ENCODE measurements around the gene ACTN3. TPM values are rescaled to one million over a fixed set of nuclear protein-coding genes. Genes with fewer than 3 reads are reported as not detected.

The ACTN3 gene
- total RNA-seq, 1 donor from 2014 or later: not detected

GRCh38 chr11:66562907-66563583, 16.3 kb downstream of the ACTN3 start:
- FAIRE-seq (no peak), DNase-seq (ENCODE audit: low read depth) (no peak)
- TF ChIP-seq CTCF (IDR thresholded peaks at IDR 0.05; ENCODE audit: insufficient read depth, low read length, severe bottlenecking): no peak
- Histone ChIP-seq H3K4me3 (ENCODE audit: low read depth, low read length) (no peak overlapping the region), H3K36me3 (ENCODE audit: control insufficient read depth, insufficient read depth, low read length) (no peaks in the 10 kb centered on the region), H3K27me3 (ENCODE audit: control insufficient read depth, insufficient read depth, low read length) (peaks cover 8% of the 10 kb centered on the region)

- H3K4me3 ChIP-seq (ENCODE audit: low read depth, low read length): no peak overlapping the region
These were observed 17.1 kb downstream of the ACTN3 start for GRCh38 chr11:66563832-66564231.

GRCh38 chr11:66564538-66564937, 17.8 kb downstream of the ACTN3 start:
- Histone ChIP-seq H3K27me3 (ENCODE audit: control insufficient read depth, insufficient read depth, low read length) (peaks cover 8% of the 10 kb centered on the region), H3K4me3 (ENCODE audit: low read depth, low read length) (no peak overlapping the region), H3K36me3 (ENCODE audit: control insufficient read depth, insufficient read depth, low read length) (no peaks in the 10 kb centered on the region)
- DNase-seq (ENCODE audit: low read depth) (no peak), FAIRE-seq (no peak)
- TF ChIP-seq CTCF (IDR thresholded peaks at IDR 0.05; ENCODE audit: insufficient read depth, low read length, severe bottlenecking): no peak

More at GRCh38 chr11:66563832-66564231, 17.1 kb downstream of the ACTN3 start:
- no peaks in the 10 kb centered on the region for H3K36me3 ChIP-seq (ENCODE audit: control insufficient read depth, insufficient read depth, low read length)
- no peak for TF ChIP-seq CTCF (IDR thresholded peaks at IDR 0.05; ENCODE audit: insufficient read depth, low read length, severe bottlenecking)
- H3K27me3 ChIP-seq (ENCODE audit: control insufficient read depth, insufficient read depth, low read length): peaks cover 8% of the 10 kb centered on the region
- no peak for DNase-seq (ENCODE audit: low read depth)
- no peak for FAIRE-seq

GRCh38 chr11:66564984-66565383, 18.3 kb downstream of the ACTN3 start:
- DNase-seq (ENCODE audit: low read depth): no peak
- peaks cover 8% of the 10 kb centered on the region for H3K27me3 ChIP-seq (ENCODE audit: control insufficient read depth, insufficient read depth, low read length)
- no peak overlapping the region for H3K4me3 ChIP-seq (ENCODE audit: low read depth, low read length)
- H3K36me3 ChIP-seq (ENCODE audit: control insufficient read depth, insufficient read depth, low read length): no peaks in the 10 kb centered on the region
- TF ChIP-seq CTCF (IDR thresholded peaks at IDR 0.05; ENCODE audit: insufficient read depth, low read length, severe bottlenecking): no peak
- no peak for FAIRE-seq

- Histone ChIP-seq H3K27me3 (ENCODE audit: control insufficient read depth, insufficient read depth, low read length) (peaks cover 6% of the 10 kb centered on the region), H3K36me3 (ENCODE audit: control insufficient read depth, insufficient read depth, low read length) (no peaks in the 10 kb centered on the region), H3K4me3 (ENCODE audit: low read depth, low read length) (no peak overlapping the region)
- FAIRE-seq: peak; percentile 23
- TF ChIP-seq CTCF (IDR thresholded peaks at IDR 0.05; ENCODE audit: insufficient read depth, low read length, severe bottlenecking): no peak
- no peak for DNase-seq (ENCODE audit: low read depth)
These were observed 19.5 kb downstream of the ACTN3 start for GRCh38 chr11:66566221-66566620.

DNA sequence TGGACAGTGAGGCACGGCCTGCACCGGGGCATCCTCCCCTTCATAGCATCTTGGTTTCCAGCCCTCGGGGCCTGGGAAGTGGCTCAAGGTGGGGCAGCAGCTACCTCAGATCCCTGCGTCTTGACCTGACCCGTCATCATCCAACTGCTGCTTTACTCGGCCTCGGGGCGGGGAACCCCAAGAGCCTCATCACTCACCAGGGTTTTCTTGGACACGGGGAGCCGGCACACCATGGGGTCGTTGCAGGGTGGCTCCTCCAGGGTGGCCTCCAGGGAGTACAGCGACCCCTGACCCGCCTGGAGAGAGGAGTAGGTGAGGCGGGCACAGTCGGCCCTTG, 21.1 kb downstream of the ACTN3 start:
- FAIRE-seq (no peak), DNase-seq (ENCODE audit: low read depth) (no peak)
- Histone ChIP-seq H3K36me3 (ENCODE audit: control insufficient read depth, insufficient read depth, low read length) (no peaks in the 10 kb centered on the region), H3K27me3 (ENCODE audit: control insufficient read depth, insufficient read depth, low read length) (peaks cover 6% of the 10 kb centered on the region), H3K4me3 (ENCODE audit: low read depth, low read length) (no peak overlapping the region)
- no peak for TF ChIP-seq CTCF (IDR thresholded peaks at IDR 0.05; ENCODE audit: insufficient read depth, low read length, severe bottlenecking)
